Activated CD4-positive, CD25-positive, alpha-beta regulatory T cell treated with anti-CD3 and anti-CD28 coated beads, Interleukin-2, amount 50 U/mL, for 72 hours (primary cell): ENCODE data around the gene SLC26A11.

Experiments used
- DNase-seq: peaks from one replicate; pipeline ENCODE4 v3.0.0; 2021

Gene SLC26A11

DNA sequence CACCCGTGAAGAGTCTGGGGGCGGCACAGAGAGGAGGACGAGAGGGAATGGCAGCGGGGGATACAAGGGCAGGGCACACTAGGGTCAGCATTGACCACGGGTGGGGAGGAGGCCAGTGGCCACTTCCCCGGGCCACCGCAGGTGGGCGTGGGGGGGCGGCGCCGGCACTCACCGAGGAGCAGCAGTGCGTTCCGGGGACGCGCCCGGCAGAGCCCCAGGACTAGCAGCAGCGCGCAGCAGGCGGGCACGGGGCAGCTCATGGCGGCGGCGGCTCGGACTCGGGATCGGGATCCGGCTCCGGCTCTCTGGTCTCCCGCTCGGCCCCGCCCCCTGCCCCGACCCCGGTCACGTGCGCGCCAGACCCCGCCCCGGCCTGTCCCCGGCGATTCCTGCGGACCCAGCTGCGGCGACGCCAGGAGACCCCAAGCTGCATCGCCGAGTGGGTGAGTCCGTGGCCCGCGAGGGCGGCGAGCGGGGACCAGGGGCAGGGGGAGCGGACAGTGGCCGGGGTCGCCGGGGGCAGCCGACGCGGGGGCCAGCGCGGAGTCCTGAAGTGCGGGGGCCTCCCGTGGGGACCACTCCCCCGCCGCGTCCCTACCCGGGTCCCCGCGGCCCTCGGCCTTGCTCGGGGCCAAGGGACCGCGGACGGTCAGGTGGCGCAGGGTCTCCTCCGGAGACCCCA lies at the start of gene SLC26A11, which contains the start of gene SGSH:
SLC26A11 (plus strand) TSS at position 374 of the 682 bp plus-strand sequence. CDS start 1,134 bp downstream, outside the sequence.
SGSH (minus strand) TSS at position 280 of the 682 bp plus-strand sequence; CDS start at position 260, 20 bp downstream.
- DNase-seq: peak; percentile 77

DNA sequence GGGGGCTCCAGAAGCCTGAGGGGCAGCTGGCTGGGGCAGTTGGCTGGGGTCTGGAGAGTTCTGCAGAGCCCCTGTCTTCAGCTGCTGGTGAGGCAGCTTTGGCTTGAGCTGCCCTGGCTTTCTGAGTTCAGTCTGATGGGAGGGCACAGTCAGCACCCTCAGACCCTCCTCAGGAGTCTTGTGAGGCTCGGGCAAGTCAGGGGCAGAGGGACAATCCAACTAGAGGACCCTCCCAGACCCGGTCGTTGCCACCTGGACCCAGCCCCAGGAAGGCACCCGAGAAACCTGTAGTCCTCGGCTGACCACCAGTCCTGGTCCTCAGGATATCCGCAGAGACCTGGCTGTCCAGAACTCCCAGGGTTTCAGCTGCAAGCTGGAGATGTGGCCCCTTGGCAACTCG lies 48.5 kb upstream of the SLC26A11 start:
- no peak for DNase-seq

DNA sequence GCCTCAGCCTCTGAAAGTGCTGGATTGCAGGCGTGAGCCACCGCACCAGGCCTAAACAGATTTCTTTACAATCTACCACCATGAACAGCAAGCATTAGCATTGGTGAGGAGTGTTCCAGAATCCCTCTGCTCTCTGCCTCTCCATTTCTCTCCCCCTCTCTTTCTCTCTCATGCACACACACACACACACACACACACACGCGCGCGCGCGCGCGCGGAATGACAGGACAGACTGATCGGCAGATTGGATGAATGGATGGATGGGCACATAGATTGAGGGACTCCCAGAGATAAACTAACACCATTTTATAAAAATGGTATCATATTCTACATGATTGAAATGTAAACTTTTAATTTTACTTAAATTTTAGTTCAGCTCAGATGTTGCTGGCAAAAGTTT lies 47.1 kb upstream of the SLC26A11 start:
- DNase-seq: no peak

DNA sequence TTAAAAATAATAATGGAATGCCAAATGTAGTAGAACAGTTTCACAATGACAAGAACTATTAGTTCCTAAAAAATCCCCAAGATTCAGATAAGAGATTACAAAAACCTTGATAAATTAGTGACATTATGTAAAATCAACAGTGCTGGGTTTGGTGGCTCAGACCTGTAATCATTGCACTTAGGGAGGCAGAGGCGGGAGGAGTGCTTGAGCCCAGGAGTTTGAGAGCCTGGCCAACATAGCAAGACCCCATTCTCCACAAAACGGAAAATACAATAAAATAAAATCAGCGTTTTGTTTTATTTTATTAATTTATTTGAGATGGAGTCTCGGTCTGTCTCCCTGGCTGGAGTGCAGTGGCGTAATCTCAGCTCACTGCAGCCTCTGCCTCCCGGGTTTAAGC lies 46.3 kb upstream of the SLC26A11 start:
- DNase-seq: no peak

DNA sequence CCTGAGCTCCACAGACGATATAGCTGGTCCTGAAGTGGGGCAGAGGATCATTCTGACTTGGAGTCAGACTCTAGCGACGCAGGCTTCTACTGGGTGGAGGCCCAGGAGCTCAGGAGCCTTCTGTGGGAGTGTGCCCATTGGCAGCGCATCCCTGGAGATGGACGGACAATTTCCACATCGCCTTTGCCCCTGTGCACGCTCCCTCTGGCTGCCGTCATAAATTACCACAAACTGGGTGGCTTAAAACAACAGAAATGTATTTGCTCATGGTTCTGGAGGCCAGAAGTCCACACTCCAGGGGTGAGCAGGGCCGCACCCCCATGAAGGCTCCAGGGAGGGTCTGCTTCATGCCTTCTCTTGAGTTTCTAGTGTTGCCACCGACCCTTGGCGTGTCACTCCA lies 43.5 kb upstream of the SLC26A11 start:
- no peak for DNase-seq

DNA sequence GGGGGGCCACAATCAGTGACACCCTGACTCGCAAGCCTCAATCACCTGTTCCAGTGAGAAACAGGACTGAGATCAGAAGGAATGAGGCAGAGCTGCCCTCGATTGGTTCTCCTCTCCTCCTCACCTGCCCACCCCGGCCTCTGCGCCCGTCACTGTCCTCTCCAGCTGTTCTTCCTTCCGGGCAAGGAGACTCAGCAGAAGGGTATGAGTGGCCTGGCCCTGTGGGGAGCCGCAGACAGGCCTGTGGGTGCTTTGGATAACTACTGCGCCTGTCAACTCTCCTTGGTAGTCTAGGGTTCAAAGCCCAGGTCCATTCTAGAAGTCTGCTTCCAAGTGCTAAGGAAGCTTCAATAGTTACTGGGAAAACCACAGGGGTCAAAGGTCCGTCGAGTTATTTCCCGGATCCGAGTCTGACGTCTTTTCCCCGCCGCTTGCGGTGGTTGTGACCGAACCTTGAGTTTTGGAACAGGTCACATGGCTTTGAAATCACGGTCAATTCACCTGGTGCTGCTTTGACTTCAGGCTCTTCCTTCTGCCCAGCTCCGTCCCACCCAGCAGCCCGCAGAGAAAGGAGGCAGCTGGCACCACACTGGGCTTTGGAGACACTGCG lies 42.1 kb upstream of the SLC26A11 start:
- DNase-seq: no peak

DNA sequence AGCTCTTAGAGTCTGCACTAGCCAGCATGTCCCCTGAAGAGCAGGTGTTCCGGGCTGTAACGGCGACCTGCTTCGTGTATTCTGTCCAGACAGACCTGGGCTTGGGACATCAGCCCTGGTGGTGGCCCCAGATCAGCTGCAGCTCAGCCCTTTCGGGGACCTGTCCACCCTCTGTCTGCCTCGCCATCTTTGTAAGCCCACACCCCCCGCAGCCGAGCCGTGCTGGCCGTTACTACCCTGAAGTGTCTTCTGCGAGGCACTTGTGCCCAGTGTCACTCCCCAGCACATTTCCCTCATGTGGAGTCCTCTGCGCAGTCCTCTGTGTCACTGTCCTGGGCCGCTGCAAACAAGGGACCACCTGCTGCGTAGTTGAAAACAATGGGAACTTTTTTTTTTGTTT lies 40.0 kb upstream of the SLC26A11 start:
- no peak for DNase-seq

DNA sequence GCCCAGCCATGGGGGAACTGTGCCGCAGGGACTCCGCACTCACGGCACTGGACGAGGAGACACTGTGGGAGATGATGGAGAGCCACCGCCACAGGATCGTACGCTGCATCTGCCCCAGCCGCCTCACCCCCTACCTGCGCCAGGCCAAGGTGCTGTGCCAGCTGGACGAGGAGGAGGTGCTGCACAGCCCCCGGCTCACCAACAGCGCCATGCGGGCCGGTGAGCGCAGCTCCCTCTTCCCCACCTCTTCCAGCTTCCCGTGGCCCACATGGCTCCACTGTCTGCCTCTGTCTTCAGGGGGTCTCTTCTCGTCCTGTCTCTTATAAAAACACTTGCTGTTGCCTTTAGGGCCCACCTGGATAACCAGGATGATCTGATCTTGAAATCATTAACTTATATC lies 38.8 kb upstream of the SLC26A11 start:
- DNase-seq: no peak

DNA sequence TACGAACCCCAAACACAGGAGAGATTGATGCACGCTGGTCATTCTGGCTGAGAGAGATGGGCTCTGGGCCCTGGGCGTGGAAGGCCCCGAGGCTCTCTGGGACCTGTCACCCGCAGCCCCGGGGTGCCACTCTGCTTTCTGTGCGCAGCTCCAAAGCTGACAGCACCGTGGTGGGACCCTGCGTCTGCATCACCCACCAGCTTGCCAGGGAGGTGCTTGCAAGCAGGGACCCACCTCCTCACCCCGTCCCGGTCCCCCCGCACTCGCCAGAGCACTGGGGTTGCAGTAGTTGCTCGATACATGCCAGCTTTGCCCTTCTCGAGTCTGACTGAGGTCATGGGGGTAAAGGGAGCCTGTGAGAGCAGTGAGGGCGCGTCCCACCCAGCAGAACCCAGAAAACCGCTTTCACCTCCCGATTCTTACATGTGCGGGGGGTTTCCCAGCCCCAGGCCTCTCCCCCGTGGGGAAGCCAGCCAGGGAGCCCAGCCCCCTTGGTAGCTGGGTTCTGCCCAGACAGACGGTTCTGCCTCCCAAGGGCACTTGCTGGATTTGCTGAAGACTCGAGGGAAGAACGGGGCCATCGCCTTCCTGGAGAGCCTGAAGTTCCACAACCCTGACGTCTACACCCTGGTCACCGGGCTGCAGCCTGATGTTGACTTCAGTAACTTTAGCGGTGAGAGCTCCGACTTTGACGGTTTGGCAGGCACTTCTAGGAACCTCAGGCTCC lies 37.9 kb upstream of the SLC26A11 start:
- DNase-seq: no peak

DNA sequence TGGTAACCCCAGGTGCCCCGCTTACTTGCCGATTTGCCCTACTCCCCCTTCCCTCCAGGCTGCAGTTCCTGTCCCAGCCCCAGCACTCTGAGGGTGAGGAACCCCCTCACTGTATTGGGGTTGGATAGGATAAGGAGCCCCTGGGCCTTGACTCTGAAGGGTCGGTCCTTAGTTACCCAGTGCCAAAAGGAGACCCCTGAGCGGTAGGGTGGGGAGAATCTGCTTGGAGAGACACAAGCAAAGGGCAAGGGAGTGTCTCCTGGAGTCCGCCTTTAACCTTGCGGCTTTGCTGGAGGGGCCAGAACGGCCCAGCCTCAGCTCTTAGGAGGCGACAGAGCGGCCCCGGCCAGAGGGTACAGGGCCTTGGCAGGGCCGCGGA lies 37.4 kb upstream of the SLC26A11 start:
- DNase-seq: no peak

DNA sequence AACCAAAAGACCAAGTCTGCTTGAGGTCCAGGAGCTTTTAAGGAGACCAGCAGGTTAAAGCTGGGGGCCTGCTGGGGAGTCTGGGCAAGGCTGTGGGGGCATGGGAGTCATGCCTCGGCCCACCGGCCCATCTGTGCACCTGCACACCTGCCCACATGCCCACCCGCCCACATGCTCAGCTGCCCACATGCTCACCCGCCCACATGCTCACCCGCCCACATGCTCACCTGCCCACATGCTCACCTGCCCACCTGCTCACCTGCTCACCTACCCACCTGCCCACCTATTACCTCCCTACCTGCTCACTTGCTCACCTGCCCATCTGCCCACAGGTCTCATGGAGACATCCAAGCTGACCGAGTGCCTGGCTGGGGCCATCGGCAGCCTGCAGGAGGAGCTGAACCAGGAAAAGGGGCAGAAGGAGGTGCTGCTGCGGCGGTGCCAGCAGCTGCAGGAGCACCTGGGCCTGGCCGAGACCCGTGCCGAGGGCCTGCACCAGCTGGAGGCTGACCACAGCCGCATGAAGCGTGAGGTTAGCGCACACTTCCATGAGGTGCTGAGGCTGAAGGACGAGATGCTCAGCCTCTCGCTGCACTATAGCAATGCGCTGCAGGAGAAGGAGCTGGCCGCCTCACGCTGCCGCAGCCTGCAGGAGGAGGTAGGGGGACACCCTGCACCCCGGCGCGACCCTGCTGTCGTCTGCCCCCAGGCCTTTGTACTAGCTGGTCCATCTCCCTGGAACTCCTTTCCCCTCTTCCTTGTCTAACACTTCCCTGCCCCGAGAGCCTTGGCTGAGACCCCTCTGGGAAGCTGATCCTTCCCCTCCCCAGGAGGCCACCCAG lies 36.4 kb upstream of the SLC26A11 start:
- DNase-seq: no peak

DNA sequence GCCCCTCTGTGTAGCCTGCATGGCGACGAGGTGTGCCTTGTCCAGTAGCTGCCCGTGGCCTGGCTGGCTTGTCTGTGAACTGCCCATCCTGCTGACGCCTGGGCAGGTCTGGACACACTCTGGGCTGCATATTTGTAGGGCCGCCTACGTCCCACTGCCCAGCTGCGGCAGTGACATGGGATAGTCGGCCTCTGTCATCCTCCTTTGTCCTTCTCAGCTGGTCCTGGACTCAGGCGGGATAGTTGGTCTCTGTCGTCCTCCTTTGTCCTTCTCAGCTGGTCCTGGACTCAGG lies 35.9 kb upstream of the SLC26A11 start:
- no peak for DNase-seq

DNA sequence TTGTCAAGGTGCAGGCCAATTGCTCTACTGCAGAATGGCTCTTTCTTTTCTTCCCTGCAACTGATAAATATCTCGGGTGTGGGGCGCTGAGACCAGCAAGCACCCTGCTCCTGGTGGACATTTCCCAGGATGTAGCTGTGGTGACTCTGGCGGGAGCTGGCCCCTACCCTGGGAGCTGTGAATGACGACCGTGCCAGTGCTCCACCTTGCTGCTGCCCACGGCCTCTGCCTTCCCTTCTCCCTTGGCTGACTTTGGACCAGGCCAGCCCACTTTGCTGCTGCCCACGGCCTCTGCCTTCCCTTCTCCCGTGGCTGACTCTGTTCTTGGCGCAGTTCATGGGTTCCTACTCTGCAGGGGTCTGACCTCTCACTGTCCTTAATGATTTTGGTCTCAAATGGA lies 34.3 kb upstream of the SLC26A11 start:
- no peak for DNase-seq

DNA sequence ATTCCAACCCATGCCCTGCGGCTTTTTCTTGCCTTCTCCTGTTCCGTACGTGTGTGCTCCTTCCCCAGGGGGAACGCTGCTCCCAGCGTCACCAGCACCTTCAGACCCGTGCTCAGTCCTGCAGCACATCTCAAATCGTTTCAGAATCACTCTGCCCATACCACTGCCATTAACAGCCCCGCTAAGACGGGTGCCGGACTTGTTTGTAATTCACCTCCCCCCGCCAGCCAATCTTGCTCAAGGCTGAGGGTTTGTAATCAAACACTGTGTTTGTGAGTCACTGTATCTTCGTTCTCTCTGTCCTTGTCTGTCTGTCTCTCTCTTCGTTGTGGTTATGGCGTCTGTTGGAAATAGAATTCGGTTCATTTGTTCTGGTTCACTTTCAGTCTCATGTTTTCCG lies 33.1 kb upstream of the SLC26A11 start:
- no peak for DNase-seq

DNA sequence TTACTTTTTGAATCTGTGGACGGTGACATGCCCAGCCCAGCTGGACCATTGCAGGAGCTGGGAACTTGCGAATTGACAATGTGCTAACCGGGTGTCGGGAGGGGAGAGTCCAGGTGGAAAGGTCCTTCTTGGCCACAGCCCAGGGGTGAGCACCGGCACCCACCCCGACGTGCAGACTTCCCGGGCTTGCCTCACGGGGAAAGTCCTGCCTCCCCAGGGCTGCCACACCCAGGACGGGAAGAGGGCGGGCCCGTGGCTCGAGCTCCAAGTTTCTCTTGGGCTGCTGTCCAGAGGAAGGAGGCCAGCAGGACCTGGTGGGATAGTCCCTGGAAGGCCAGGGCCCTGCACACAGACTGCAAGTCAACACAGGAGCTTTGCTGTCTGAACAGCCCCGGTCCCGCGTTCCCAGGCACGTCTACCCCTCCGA lies 32.7 kb upstream of the SLC26A11 start:
- DNase-seq: no peak

DNA sequence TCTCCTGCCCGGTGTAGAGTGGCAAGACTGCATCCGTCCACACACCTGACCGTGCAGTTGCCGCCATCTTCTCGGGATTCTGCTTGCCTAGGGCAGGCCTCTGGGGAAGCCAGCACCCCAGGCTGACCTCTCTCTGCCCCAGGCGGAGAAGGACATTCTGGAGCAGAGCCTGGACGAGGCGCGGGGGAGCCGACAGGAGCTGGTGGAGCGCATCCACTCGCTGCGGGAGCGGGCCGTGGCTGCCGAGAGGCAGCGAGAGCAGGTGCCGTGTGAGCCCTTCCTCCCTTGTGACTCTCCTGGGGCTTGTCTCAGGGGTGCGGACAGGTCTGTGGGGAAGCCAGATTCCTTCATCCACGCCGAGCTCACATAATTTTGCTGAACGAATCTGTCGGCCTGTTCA lies 30.6 kb upstream of the SLC26A11 start:
- DNase-seq: no peak

DNA sequence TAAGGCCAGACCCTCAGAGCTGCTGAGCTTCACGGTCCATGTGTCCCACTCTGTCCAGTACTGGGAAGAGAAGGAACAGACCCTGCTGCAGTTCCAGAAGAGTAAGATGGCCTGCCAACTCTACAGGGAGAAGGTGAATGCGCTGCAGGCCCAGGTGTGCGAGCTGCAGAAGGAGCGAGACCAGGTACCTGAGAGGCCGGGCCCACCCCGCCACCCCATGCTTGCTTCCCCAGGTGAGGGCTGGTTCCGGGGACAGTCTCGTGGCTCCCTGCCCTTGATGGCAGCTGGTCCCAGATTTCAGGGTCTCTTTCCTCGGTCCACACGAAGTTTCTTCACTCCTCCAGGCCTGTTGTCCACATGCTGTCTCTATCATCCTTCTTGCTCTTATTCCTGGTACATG lies 29.5 kb upstream of the SLC26A11 start:
- DNase-seq: no peak

DNA sequence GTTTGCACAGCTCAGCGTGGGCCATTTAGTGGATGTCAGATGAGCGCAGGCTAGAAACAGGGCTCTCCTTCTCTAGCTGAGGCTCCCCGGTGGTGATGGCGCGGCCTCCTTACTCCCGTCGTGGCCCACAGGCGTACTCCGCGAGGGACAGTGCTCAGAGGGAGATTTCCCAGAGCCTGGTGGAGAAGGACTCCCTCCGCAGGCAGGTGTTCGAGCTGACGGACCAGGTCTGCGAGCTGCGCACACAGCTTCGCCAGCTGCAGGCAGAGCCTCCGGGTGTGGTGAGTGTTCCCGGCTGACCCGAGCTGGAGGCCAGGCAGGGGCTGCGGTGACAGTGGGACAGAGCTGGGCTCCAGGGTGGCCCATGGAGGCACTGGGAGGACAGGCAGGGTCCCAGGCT lies 29.0 kb upstream of the SLC26A11 start:
- DNase-seq: no peak

DNA sequence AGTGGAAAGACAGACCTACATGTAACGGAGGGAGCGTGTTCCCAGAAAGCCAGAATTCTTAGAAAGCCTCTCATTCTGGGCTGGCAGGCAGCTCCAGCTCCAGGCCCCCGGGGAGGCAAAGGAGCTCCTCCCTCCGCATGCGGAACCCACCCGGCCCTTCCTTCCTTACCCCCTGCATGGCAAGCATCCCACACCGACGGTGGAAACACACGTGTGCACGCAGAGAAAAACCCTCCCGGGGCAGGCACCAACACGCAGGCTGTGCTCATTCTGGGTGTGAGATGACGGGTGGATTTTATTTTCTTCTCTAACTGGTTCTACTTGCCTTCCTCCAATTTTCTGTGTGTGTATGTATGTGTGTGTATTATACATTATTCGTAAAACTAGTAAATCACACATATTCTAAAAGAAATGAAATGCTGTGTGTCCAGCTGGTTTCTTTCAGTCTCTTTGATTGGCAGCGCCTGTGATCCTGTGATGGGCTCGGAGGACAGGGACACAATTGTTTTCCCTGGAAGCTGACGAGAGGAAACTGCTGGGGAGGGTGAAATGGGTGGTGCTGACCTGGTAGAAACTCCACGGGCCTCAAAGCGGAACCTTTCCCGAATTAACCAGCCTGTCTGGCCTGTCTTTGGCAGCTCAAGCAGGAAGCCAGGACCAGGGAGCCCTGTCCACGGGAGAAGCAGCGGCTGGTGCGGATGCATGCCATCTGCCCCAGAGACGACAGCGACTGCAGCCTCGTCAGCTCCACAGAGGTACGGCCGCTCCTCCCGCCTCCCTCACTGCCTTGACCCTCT lies 28.2 kb upstream of the SLC26A11 start:
- DNase-seq: no peak

DNA sequence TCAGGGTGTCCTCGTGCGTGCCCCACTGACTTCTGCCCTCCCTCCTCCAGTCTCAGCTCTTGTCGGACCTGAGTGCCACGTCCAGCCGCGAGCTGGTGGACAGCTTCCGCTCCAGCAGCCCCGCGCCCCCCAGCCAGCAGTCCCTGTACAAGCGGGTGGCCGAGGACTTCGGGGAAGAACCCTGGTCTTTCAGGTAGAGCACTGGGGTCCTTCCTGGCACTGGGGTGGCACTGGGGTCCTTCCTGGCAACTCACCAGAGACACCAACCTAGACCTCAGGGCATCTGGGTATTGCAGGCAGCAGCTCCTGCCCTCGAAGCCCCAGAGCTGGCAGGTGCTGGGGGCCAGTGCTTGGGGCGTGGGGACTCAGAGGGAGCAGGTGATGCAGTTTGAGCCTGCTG lies 25.1 kb upstream of the SLC26A11 start:
- no peak for DNase-seq

DNA sequence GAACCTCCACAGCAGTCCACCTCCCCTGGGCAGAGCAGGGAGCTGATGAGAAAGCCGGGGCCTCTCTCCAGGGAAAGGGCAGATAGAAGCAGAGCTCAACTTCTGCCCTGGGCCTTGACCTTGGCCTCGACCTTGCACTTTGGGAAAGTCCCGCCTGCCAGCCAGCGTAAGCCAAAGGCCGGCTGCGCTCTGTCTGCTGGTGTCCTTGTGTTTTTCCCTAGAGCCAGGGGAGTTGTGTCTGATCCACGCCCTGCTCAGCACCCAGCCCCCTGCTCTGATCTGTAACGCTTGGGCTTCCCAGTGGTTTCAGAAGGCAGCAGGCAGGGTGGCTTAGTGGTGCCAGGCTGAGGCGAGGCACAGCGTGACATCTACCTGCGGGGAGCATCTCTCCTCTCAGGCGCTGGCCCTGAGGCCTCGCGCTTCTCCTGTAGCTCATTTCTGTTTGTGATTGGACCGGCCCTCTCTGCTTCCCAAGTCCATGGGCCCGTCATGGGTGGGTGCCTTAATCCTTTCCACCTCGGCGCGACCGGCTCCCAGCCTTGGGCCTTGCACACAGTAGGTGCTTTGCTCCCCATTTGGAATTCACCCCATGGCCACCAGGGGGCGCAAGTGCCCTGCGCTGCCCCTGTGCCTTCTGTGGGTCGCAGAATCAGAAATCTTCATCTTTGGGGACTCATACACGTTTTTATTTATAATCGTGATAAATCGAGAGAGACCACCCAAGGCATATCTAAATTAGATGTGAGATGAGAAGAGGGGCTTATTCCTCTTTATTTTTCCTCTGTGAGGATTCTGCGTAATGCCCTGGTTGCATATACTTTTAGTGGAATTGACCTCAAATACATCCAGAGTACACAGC lies 24.3 kb upstream of the SLC26A11 start:
- peak; percentile 75 for DNase-seq

DNA sequence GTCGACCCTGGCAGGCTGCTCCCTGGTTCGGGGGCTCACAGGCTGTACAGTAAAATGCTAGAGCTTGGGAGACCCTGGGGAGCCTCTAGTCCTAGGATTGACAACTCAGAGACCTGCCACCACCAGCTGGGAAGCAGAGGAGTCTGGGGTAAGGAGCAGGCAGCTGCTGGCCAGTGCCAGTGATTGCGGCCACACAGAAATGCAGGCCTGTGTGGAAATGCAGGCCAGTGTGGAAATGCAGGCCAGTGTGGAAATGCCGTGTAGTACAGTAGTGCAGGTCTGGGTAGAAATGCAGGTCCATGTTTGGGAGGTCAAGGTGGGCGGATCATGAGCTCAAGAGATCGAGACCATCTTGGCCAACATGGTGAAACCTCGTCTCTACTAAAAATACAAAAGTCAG lies 23.6 kb upstream of the SLC26A11 start:
- no peak for DNase-seq
